ENCODE results near the gene ABHD16A. TPM values are rescaled to one million over a fixed set of nuclear protein-coding genes. Genes with fewer than 3 reads are reported as not detected.

ABHD16A gene
- total and polyA plus RNA-seq, 2 of the 13 experiments (the other 11 are each of a cell fraction or from before 2014, with no cell fraction given) = 43.5 to 45.4 TPM

DNA sequence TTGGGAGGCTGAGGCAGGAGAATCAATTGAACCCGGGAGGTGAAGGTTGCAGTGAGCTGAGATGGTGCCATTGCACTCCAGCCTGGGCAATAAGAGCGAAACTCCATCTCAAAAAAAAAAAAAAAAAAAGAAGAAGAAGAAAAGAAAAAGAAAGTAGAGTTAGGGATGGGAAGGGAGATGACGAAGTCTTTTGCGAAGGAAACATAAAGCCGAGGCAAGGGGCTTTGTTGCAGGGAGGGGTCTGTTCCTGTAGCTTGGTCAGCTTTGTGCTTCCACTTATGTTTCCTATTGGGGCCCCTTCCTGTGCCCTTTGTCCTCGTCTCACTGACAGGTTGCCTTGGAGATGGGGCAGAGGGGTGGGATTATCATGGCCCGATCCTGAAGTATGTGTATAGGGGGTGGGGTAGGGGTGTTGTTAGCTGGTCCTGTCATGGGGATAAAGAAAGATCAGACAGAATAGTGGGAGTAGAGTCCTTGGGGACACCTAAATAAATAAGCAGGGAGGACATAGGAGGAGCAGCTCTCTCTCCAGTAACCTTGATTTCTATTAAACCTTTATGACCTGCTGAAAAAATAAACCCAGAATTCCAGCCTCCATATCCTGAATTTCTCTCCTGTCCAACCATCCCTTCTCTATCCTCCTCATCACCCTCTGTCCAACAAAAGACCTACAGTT lies 34.3 kb upstream of the ABHD16A start (continued):
- TF ChIP-seq GLMP (CRISPR knock-in tag; IDR thresholded peaks at IDR 0.05; ENCODE audit: borderline replicate concordance) = no peak
- TF ChIP-seq RCOR2 (CRISPR knock-in tag; IDR thresholded peaks at IDR 0.05) = no peak; the same call in 1 of the 2 replicates
- no peak for TF ChIP-seq POGZ (CRISPR knock-in tag; IDR thresholded peaks at IDR 0.05)
- TF ChIP-seq ZNF430 (CRISPR knock-in tag; IDR thresholded peaks at IDR 0.05) = no peak
- TF ChIP-seq TGIF2 (CRISPR knock-in tag; IDR thresholded peaks at IDR 0.05) = peak; percentile 92
- TF ChIP-seq, protein P1, sequence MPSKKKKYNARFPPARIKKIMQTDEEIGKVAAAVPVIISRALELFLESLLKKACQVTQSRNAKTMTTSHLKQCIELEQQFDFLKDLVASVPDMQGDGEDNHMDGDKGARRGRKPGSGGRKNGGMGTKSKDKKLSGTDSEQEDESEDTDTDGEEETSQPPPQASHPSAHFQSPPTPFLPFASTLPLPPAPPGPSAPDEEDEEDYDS (CRISPR knock-in tag; IDR thresholded peaks at IDR 0.05) = peak; percentile 84; the same call in 1 of the 2 replicates
- TF ChIP-seq, protein P2, sequence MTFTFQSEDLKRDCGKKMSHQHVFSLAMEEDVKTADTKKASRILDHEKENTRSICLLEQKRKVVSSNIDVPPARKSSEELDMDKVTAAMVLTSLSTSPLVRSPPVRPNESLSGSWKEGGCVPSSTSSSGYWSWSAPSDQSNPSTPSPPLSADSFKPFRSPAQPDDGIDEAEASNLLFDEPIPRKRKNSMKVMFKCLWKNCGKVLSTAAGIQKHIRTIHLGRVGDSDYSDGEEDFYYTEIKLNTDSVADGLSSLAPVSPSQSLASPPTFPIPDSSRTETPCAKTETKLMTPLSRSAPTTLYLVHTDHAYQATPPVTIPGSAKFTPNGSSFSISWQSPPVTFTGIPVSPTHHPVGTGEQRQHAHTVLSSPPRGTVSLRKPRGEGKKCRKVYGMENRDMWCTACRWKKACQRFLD (CRISPR knock-in tag; IDR thresholded peaks at IDR 0.05; ENCODE audit: borderline replicate concordance) = no peak
- peak; percentile 12; the same call in 1 of the 2 replicates for TF ChIP-seq ZFP90 (CRISPR knock-in tag; IDR thresholded peaks at IDR 0.05; ENCODE audit: borderline replicate concordance)
- TF ChIP-seq NAIF1 (CRISPR knock-in tag; IDR thresholded peaks at IDR 0.05; ENCODE audit: borderline replicate concordance) = 0 out of 2 replicates have a peak, but pooled peaks have one; percentile 53
- TF ChIP-seq ZNF383 (CRISPR knock-in tag; IDR thresholded peaks at IDR 0.05; ENCODE audit: borderline replicate concordance) = no peak
- no peak for TF ChIP-seq IKZF4 (CRISPR knock-in tag; IDR thresholded peaks at IDR 0.05; ENCODE audit: borderline replicate concordance, low read depth, not compliant biosample characterization)
- peak; percentile 71; the same call in 1 of the 2 replicates for TF ChIP-seq JUNB (CRISPR knock-in tag; IDR thresholded peaks at IDR 0.05; ENCODE audit: borderline replicate concordance)
- TF ChIP-seq MYPOP (CRISPR knock-in tag; IDR thresholded peaks at IDR 0.05) = no peak
- TF ChIP-seq HMGXB3 (CRISPR knock-in tag; IDR thresholded peaks at IDR 0.05; ENCODE audit: borderline replicate concordance) = peak; percentile 59; the same call in 1 of the 2 replicates
- TF ChIP-seq, protein P3, sequence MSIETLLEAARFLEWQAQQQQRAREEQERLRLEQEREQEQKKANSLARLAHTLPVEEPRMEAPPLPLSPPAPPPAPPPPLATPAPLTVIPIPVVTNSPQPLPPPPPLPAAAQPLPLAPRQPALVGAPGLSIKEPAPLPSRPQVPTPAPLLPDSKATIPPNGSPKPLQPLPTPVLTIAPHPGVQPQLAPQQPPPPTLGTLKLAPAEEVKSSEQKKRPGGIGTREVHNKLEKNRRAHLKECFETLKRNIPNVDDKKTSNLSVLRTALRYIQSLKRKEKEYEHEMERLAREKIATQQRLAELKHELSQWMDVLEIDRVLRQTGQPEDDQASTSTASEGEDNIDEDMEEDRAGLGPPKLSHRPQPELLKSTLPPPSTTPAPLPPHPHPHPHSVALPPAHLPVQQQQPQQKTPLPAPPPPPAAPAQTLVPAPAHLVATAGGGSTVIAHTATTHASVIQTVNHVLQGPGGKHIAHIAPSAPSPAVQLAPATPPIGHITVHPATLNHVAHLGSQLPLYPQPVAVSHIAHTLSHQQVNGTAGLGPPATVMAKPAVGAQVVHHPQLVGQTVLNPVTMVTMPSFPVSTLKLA (IDR thresholded peaks at IDR 0.05) = no peak
- TF ChIP-seq AGO1 (IDR thresholded peaks at IDR 0.05; ENCODE audit: low read depth, low read length, poor library complexity, severe bottlenecking) = no peak
- no peak for TF ChIP-seq KDM5A (IDR thresholded peaks at IDR 0.05; ENCODE audit: borderline replicate concordance, low read length)
- 0 out of 2 replicates have a peak, but pooled peaks have one; percentile 10 for TF ChIP-seq ZNF83 (CRISPR knock-in tag; IDR thresholded peaks at IDR 0.05; ENCODE audit: borderline replicate concordance)
